ENCODE results near the gene WRAP53.

WRAP53 gene

GRCh38 chr17:7739746-7740145 is 51.5 kb downstream of the WRAP53 start:
- TF ChIP-seq CTCF (conservative IDR thresholded peaks at IDR 0.05) (no peak), ZFX (IDR thresholded peaks at IDR 0.05) (no peak)

GRCh38 chr17:7740481-7741001 is 52.3 kb downstream of the WRAP53 start:
- H3K27ac ChIP-seq: no peak overlapping the region
- TF ChIP-seq ZFX (IDR thresholded peaks at IDR 0.05) (no peak), CTCF (conservative IDR thresholded peaks at IDR 0.05) (no peak)

More at GRCh38 chr17:7739746-7740145, 51.5 kb downstream of the WRAP53 start:
- H3K27ac ChIP-seq: no peak overlapping the region

GRCh38 chr17:7742729-7743128 is 54.5 kb downstream of the WRAP53 start:
- TF ChIP-seq ZFX (IDR thresholded peaks at IDR 0.05): no peak
- no peak for TF ChIP-seq CTCF (conservative IDR thresholded peaks at IDR 0.05)
- no peak overlapping the region for H3K27ac ChIP-seq

- TF ChIP-seq ZFX (IDR thresholded peaks at IDR 0.05): no peak
- no peak for TF ChIP-seq CTCF (conservative IDR thresholded peaks at IDR 0.05)
- peak overlapping the region; percentile 28 for H3K27ac ChIP-seq
Observed at GRCh38 chr17:7744416-7744815, 56.1 kb downstream of the WRAP53 start.

GRCh38 chr17:7745748-7746470 is 57.6 kb downstream of the WRAP53 start:
- TF ChIP-seq CTCF (conservative IDR thresholded peaks at IDR 0.05) (no peak; the same call in 1 of the 2 replicates), ZFX (IDR thresholded peaks at IDR 0.05) (no peak)
- H3K27ac ChIP-seq: peak overlapping the region; percentile 28

- no peak overlapping the region for H3K27ac ChIP-seq
Observed at GRCh38 chr17:7747635-7748071, 59.4 kb downstream of the WRAP53 start.

More at GRCh38 chr17:7747635-7748071, 59.4 kb downstream of the WRAP53 start:
- TF ChIP-seq CTCF (conservative IDR thresholded peaks at IDR 0.05): no peak
- no peak for TF ChIP-seq ZFX (IDR thresholded peaks at IDR 0.05)

Measured in C4-2B (cell line).